ENCODE measurements around the gene CADPS.

Gene CADPS

DNA sequence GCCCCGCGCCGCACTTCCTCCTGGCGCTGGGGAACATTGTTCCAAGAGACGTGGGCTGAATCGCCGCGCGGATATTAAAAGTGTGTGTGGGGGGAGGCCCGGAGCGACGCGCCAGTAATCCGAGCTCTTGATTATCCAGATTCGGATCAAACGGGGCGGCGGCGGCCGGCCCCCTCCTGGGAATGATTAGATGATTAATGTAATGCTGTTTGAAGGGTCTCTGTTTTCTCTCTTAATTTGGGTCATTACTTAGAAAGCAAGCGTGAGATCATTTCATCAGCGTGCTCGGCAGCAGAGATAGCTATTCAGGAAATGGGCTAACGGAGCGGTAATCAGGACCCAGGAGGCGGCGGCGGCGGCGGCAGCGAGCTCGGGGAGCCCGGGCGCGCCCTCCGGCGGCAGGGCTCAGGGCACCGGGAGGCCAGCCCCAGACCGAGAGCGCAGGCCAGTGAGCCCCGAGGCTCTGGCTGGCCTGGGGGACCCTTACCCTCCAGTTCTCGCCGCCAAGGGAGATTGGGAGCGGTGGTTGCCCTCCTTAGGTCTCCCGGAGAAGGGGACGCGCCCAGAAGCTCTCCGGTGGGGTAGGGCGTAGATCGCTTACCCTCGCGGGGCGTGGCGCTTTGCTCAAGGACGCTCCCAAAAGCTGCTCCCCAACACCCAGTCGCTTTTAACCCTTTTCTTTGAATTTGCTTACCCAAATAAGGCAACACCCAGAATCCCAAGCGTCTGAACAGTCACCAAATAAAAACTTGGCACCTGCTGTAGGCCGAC is 506.3 kb downstream of the CADPS start:
- DNase-seq, result no peak

DNA sequence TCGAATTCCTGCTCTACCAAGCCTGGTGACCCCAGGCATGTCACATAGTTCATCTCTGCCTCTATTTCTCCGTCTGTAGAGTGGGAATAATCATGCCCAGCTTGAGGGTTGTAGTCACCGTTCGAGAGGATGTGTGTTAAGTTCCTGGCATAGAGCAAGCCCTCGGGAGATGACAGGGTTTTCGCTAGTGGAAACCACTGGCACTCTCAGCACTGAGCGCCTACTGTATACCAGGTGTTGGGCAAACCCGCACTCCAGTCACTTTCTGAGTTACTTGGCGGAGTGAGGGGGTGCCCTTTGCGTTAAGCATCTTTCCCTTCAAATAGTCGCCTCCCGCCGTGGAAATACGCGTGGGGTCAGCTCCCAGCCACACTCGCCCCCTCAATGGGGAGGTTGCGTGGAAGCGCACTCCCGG is 506.9 kb downstream of the CADPS start:
- no peak for DNase-seq

DNA sequence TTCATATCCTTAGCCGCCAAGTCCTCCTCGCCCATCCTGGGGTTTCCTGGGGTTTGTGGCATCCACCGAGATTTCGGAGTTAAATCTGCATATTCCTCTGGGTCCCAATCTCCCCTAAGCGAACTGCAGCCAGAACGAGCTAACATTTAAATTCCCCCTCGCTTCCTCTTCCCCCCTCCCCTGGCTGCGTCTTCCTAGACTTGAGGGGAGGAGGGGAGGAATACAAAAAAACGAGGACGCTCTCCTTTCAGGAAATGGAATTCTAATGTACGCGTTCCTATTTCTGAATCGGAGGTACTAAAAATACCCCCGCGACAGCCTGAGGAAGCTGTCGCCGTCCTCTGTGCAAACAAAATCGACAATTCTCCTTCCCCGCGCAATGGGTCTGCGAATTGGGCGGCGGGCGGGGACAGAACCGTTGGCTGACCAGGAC is 507.4 kb downstream of the CADPS start:
- DNase-seq, result no peak

DNA sequence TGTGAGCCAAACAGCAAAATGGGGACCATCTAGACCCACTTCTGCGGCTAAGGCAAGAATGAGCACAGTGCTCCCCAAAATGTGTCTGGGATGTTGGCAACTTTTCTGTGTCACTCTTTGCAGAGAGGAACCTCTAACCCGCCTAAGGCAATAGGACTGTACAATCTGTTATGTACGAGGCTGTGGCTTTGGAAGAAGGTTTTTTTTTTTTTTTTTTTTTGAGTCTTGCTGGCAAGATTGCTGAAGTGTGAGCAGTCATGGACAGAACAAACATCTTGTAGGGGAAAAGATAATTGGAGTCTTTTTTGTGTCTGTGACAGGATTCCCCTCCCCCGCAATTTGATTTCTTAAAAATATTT is 509.1 kb downstream of the CADPS start:
- DNase-seq, result no peak

DNA sequence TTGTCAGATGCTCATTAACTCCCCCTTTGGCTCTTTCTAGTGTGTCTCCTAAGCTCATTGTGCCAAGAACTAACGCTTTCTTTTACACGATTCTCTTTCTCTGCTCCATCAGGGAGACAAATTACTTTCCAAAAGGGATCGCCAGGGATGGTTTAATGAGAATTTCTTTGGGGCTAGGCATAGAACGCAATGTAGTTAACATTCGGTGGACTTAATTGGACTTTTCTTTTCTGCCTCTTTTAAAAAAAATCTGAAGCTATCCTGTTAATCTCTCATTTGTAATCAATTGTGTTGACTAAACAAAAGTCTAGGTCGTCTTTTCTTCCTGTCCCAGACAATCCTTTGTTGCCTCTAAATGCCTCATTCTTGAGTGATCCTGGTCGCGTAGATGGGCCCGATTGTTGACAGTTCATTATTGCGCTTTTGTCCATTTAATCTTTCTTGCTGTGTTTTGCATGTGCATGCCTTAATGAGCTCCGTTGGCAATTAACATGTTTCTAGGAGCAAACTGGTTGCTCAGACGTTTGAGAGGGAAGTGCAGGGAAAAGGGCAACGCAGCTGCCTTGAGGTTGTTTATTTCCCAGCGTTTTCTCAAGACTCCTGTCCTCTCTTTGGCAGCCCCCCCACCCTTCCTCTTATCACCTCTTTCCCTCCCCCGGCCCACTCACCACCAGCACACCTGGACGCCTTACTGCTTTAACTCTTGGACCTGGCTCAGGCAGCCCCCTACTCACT is 509.7 kb downstream of the CADPS start:
- no peak for DNase-seq

DNA sequence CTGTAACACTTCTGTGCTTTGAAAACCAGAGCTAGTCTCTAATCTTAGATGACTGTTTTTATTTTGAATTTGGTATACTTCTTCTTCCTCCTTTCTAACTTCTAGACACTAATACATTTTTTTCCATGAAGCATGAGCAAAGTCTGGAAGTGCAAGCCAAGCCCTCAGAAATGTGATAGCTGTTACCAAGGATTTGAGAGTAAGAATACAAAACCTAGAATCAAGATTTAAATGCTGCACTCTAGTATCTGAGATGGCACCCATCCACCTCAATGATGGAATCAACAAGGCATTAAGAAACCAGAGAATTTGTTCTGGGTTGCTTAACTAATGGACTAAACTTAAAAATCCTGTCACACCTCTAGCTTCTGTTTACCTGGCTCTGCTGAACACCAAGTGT is 511.0 kb downstream of the CADPS start:
- no peak for DNase-seq

DNA sequence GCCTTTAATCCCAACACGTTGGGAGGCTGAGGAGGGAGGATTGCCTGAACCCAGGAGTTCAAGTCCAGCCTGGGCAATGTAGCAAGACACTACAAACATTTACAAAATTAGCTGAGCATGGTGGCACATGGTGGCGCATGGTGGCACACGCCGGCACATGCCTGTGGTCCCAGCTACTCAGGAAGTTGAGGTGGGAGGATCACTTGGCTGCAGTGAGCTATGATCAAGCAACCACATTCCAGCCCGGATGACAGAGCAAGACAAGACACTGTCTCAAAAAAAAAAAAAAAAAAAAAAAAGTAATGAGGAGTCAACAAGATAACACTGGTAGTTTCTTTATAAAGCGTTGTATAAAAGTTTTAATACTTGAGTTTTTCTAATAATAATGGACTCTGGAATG is 511.9 kb downstream of the CADPS start:
- DNase-seq, result no peak

DNA sequence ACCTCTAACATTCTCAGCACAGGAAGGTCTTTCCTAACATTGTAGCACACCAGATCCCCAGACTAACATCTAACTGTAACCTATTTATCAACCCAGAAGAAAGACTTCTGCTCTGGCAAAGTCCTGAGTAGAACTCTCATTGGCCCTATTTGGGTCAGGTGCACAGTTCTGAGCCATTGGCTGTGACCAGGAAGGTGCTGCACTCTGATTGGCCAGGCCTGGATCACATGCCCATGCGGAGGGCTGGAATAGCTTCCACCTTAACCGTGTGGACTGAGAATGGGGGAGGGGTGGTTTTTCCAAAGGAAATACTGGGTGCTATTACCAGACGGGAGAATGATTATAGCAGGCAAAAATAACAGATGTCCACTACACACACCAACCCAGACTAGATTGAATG is 513.4 kb downstream of the CADPS start:
- no peak for DNase-seq

DNA sequence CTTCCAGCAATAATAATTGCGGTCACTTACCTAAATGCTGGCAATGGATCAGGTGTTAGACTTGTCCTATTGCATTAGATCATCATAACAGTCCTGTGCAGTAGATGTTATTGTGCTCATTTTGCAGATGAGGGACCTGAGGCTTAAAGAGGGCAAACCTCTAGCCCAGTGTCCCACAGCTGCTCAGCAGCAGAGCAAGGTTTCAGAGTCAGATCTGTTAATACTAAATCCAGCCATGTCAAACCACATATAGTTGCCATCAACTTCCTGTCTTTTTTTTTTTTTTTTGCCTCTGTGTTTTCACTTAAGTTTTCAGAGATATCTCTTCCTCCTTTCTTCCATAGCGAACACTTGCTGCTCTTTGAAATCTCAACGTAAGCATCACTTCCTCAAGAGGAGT is 514.0 kb downstream of the CADPS start:
- no peak for DNase-seq

DNA sequence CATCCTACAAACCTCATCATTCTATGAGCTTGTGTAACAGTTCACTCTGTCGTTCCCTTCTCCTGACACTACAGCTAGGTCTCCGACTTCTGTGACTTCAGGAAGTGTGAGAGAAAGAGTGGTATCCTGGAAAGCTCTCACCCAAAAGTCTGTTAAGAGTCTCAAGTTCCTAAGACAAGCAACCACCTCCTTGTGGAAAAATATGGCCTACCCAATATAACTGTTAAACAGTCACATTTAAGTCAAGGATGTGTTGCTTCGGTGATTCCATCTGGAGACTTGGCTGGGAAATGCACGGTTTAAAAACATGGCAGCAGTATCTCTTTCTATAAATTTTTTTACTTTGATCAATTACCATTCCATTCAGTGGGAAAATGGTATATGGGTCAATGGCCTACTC is 515.7 kb downstream of the CADPS start:
- no peak for DNase-seq

DNA sequence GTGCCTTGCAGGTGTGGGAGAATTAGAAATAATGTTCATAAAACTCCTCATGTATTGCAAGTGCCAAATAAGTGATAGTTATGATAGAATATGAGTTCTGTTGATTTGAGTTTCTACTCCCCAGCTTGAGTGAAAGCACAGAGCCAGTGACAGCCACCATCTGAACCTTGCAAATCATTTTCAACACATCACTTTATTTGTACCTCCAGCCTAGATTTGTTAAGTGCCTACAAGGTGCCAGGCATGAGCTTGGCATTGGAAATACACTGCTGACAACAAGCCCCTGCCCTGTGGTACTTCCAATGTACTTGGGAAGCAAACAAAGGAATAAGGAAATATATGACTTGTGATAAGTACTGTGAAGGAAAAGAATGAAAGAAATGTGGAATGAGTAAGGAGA is 518.9 kb downstream of the CADPS start:
- DNase-seq, result no peak

DNA sequence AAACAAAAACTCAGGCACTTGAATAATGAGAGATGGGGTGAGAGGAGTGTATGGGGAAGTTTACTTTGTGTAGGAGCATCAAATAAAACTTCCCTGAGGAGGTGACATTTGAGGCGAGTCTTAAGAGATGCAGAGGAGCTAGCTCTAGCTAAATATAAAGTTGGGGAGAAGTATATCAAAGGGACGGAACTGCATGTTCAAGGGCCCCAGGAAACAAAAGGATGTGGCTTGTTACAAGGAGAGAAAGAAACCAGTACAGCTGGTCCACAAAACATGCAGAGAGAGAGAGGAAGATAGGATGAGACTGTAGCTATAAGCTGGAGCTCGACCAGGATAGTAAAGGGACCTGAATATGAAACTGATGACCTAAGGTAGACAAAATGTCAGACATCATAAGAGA is 519.5 kb downstream of the CADPS start:
- no peak for DNase-seq

Data from NCI-H2171 treated with DMSO at 0.1 percent for 48 hours (cell line).